Measurements from ENCODE around the gene THRB.

THRB gene

DNA sequence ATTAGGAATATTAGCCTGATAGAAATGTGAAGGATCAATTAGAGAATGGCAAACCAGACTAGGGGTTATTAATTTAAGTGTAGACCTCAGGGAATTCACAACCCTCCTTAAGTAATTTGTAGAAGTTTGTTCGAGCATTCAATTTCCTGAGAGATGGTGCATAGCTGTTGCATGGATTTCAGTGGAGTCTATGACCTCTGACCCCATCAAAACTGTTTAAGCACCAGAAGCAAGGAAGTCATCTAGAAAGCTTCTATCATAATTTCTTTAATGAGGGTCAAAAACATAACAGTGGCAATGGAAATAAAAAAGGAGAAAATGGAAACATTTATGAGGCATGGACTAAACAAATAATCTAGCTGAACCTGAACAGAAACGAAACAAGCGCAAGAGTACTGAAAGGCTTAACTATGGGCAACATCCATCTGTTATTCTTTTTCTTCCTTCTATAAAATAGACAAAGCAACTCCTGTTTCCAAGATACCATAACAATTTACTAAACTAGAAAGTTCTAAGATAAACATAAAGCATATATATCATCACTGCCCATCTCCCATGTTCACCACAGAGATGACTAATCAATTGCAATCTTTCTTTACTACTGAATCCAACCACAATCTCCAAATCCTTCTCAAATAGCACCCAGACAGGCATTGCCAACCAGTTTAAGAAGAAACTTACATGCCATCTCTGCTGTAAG is 151.4 kb downstream of the THRB start:
- H3K9me3 ChIP-seq (ENCODE audit: insufficient read depth, low read length), result no peaks in the 10 kb centered on the region
- TF ChIP-seq CTCF (IDR thresholded peaks at IDR 0.05; ENCODE audit: insufficient read depth, low read length, poor library complexity, severe bottlenecking) (no peak), EZH2phosphoT487 (conservative IDR thresholded peaks at IDR 0.05; ENCODE audit: low read length) (no peak)
- H4K20me1 ChIP-seq (ENCODE audit: low read depth, low read length), result no peaks in the 10 kb centered on the region
- no peak overlapping the region for H3K27ac ChIP-seq (ENCODE audit: low read depth, low read length)
- H3K9me2 ChIP-seq (replicated peaks; ENCODE audit: insufficient read depth, low read length), result no peaks in the 10 kb centered on the region
- no peaks in the 10 kb centered on the region for H3K79me2 ChIP-seq (ENCODE audit: insufficient read depth, low read length)
- no peak overlapping the region for H3K4me3 ChIP-seq (ENCODE audit: insufficient read depth, low read length, poor library complexity, severe bottlenecking)
- H3K36me3 ChIP-seq (ENCODE audit: low read length), result no peaks in the 10 kb centered on the region
- no peak overlapping the region for H2AFZ ChIP-seq (ENCODE audit: low read depth, low read length, severe bottlenecking)
- H3F3A ChIP-seq (ENCODE audit: insufficient read depth), result no peaks in the 10 kb centered on the region
- no peak overlapping the region for H3K4me2 ChIP-seq (ENCODE audit: low read depth, low read length, poor library complexity, severe bottlenecking)
- H3K27me3 ChIP-seq (ENCODE audit: low read length), result no peaks in the 10 kb centered on the region
- no peak overlapping the region for H3K9ac ChIP-seq (ENCODE audit: low read length)

- H3K79me2 ChIP-seq (ENCODE audit: insufficient read depth, low read length), result no peaks in the 10 kb centered on the region
- no peak overlapping the region for H2AFZ ChIP-seq (ENCODE audit: low read depth, low read length, severe bottlenecking)
- TF ChIP-seq EZH2phosphoT487 (conservative IDR thresholded peaks at IDR 0.05; ENCODE audit: low read length), result no peak
- no peak for TF ChIP-seq CTCF (IDR thresholded peaks at IDR 0.05; ENCODE audit: insufficient read depth, low read length, poor library complexity, severe bottlenecking)
- H3K9ac ChIP-seq (ENCODE audit: low read length), result no peak overlapping the region
- H3K27ac ChIP-seq (ENCODE audit: low read depth, low read length), result no peak overlapping the region
- no peaks in the 10 kb centered on the region for H3K27me3 ChIP-seq (ENCODE audit: low read length)
- no peaks in the 10 kb centered on the region for H3K36me3 ChIP-seq (ENCODE audit: low read length)
- no peaks in the 10 kb centered on the region for H3K9me2 ChIP-seq (replicated peaks; ENCODE audit: insufficient read depth, low read length)
- no peaks in the 10 kb centered on the region for H3K9me3 ChIP-seq (ENCODE audit: insufficient read depth, low read length)
- no peak overlapping the region for H3K4me3 ChIP-seq (ENCODE audit: insufficient read depth, low read length, poor library complexity, severe bottlenecking)
- H3K4me2 ChIP-seq (ENCODE audit: low read depth, low read length, poor library complexity, severe bottlenecking), result no peak overlapping the region
- no peaks in the 10 kb centered on the region for H3F3A ChIP-seq (ENCODE audit: insufficient read depth)
- no peaks in the 10 kb centered on the region for H4K20me1 ChIP-seq (ENCODE audit: low read depth, low read length)
Measured at GRCh38 chr3:24342275-24342674, 152.4 kb downstream of the THRB start.

DNA sequence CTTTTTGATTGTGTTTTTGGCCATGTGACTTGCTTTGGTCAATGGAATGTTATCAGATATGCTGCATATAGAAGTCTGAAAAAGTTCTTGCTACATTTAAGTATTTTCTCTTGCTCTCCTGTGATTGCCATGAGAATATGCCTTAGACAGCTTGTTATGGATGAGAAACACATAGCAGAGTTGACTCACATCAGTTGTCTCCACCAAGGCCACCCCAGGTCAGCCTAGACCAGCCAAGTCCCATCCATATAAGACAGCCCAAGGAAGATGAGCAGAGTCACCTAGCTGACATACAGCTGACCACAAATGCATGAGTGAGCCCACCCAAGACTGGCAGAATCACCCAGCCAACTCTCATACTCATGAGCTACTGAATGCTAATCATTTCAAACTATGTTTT is 153.0 kb downstream of the THRB start:
- no peaks in the 10 kb centered on the region for H3F3A ChIP-seq (ENCODE audit: insufficient read depth)
- no peak overlapping the region for H3K9ac ChIP-seq (ENCODE audit: low read length)
- no peaks in the 10 kb centered on the region for H4K20me1 ChIP-seq (ENCODE audit: low read depth, low read length)
- H3K27me3 ChIP-seq (ENCODE audit: low read length), result no peaks in the 10 kb centered on the region
- no peaks in the 10 kb centered on the region for H3K9me2 ChIP-seq (replicated peaks; ENCODE audit: insufficient read depth, low read length)
- H3K9me3 ChIP-seq (ENCODE audit: insufficient read depth, low read length), result no peaks in the 10 kb centered on the region
- no peak overlapping the region for H3K4me3 ChIP-seq (ENCODE audit: insufficient read depth, low read length, poor library complexity, severe bottlenecking)
- no peak overlapping the region for H2AFZ ChIP-seq (ENCODE audit: low read depth, low read length, severe bottlenecking)
- no peaks in the 10 kb centered on the region for H3K79me2 ChIP-seq (ENCODE audit: insufficient read depth, low read length)
- no peak overlapping the region for H3K4me2 ChIP-seq (ENCODE audit: low read depth, low read length, poor library complexity, severe bottlenecking)
- no peak overlapping the region for H3K27ac ChIP-seq (ENCODE audit: low read depth, low read length)
- no peak for TF ChIP-seq EZH2phosphoT487 (conservative IDR thresholded peaks at IDR 0.05; ENCODE audit: low read length)
- TF ChIP-seq CTCF (IDR thresholded peaks at IDR 0.05; ENCODE audit: insufficient read depth, low read length, poor library complexity, severe bottlenecking), result no peak
- H3K36me3 ChIP-seq (ENCODE audit: low read length), result no peaks in the 10 kb centered on the region

Data from SU-DHL-6 (cell line).